ENCODE measurements around the gene ARMCX2. TPM values are rescaled to one million over a fixed set of nuclear protein-coding genes. Genes with fewer than 3 reads are reported as not detected.
A peak's percentile ranks its signal among the peaks of the same experiment; 100 is the strongest.

Gene ARMCX2
- polyA plus RNA-seq (2013, experiment 1 of 2) = 92.1 TPM
- 91.1 TPM for polyA plus RNA-seq (2013, experiment 2 of 2)

DNA sequence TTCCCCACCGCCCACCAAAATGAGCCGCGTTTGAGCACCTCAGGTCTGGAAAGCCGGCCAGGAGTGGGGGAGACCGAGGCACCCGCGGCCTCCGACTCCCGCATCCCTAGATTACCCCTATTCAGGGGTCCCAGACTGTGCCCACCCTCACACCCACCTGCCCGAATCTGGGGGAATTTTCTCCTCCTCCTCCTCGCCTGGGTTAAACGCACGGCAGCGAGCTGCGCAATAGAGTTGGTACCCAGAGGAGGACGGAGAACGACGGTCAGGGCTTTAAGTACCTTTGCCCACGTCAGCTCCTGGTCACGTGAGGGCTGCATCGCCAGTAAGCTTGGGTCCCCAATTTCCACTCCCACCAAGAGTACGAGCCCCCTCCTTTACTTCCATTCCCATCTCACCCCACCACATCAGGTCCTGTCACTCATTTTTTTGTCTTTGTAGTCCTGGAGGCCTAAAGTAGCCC is at the start of gene ARMCX2:
Gene ARMCX2, minus strand, starts transcription at position 250 of the 463 bp plus-strand sequence. CDS start 2,262 bp downstream, outside the sequence.
- no peak within 1 kb of the TSS for H2BK5ac ChIP-seq (ENCODE audit: low read length)
- H2AK5ac ChIP-seq (ENCODE audit: low read length) = no peak within 1 kb of the TSS
- H3K79me2 ChIP-seq (ENCODE audit: control insufficient read depth, insufficient read depth, low read length) = no peaks in the 10 kb centered on the region
- H3K9ac ChIP-seq (ENCODE audit: low read length) = peak within 1 kb of the TSS; percentile 88
- no peaks in the 10 kb centered on the region for H3K27me3 ChIP-seq (ENCODE audit: insufficient read depth, low read length, poor library complexity)
- H3K23ac ChIP-seq (ENCODE audit: low read length) = peak within 1 kb of the TSS; percentile 45
- H3K4me1 ChIP-seq (ENCODE audit: control insufficient read depth, low read depth, low read length) = no peaks in the 10 kb centered on the region
- peak within 1 kb of the TSS; percentile 88 for H3K56ac ChIP-seq (ENCODE audit: low read length)
- H4K5ac ChIP-seq (ENCODE audit: low read length) = no peak within 1 kb of the TSS
- WGBS (ENCODE audit: extremely low coverage, insufficient coverage, low lambda C conversion rate) = no CpG with 5 or more reads among the region's 22 CpGs
- peak within 1 kb of the TSS; percentile 87 for H3K4ac ChIP-seq (ENCODE audit: low read depth, low read length)
- no peak within 1 kb of the TSS for H2BK15ac ChIP-seq (replicated peaks; ENCODE audit: low read depth)
- no peak within 1 kb of the TSS for H2BK120ac ChIP-seq (ENCODE audit: low read depth, low read length)
- peak within 1 kb of the TSS; percentile 84 for H3K4me3 ChIP-seq (ENCODE audit: low read length)
- H3K79me1 ChIP-seq (ENCODE audit: low read length) = no peaks in the 10 kb centered on the region
- DNase-seq = peak; percentile 74
- no peak within 1 kb of the TSS for H4K8ac ChIP-seq (ENCODE audit: low read depth, low read length)
- peak within 1 kb of the TSS; percentile 76 for H3K18ac ChIP-seq (ENCODE audit: low read length)
- peak within 1 kb of the TSS; percentile 17 for H3K27ac ChIP-seq (ENCODE audit: low read depth, low read length)
- H3K4me2 ChIP-seq (ENCODE audit: low read length) = peak within 1 kb of the TSS; percentile 29
- no peaks in the 10 kb centered on the region for H3K36me3 ChIP-seq (ENCODE audit: control insufficient read depth, insufficient read depth, low read length)

GRCh38 chrX:101709384-101709783 is 49.7 kb upstream of the ARMCX2 start:
- H3K36me3 ChIP-seq (ENCODE audit: control insufficient read depth, insufficient read depth, low read length) = no peaks in the 10 kb centered on the region
- H2BK15ac ChIP-seq (replicated peaks; ENCODE audit: low read depth) = no peak overlapping the region
- H3K27me3 ChIP-seq (ENCODE audit: insufficient read depth, low read length, poor library complexity) = no peaks in the 10 kb centered on the region
- no peak overlapping the region for H3K4me2 ChIP-seq (ENCODE audit: low read length)
- H3K79me2 ChIP-seq (ENCODE audit: control insufficient read depth, insufficient read depth, low read length) = no peaks in the 10 kb centered on the region
- H3K4ac ChIP-seq (ENCODE audit: low read depth, low read length) = no peak overlapping the region
- no peak overlapping the region for H3K27ac ChIP-seq (ENCODE audit: low read depth, low read length)
- no peak overlapping the region for H3K56ac ChIP-seq (ENCODE audit: low read length)
- no peak overlapping the region for H3K4me3 ChIP-seq (ENCODE audit: low read length)
- no peak overlapping the region for H3K23ac ChIP-seq (ENCODE audit: low read length)
- H4K5ac ChIP-seq (ENCODE audit: low read length) = no peak overlapping the region
- no CpG with 5 or more reads among the region's 3 CpGs for WGBS (ENCODE audit: extremely low coverage, insufficient coverage, low lambda C conversion rate)
- H3K79me1 ChIP-seq (ENCODE audit: low read length) = no peaks in the 10 kb centered on the region
- no peak overlapping the region for H4K8ac ChIP-seq (ENCODE audit: low read depth, low read length)
- no peaks in the 10 kb centered on the region for H3K4me1 ChIP-seq (ENCODE audit: control insufficient read depth, low read depth, low read length)
- H3K18ac ChIP-seq (ENCODE audit: low read length) = no peak overlapping the region
- no peak overlapping the region for H3K9ac ChIP-seq (ENCODE audit: low read length)
- H2BK5ac ChIP-seq (ENCODE audit: low read length) = no peak overlapping the region
- DNase-seq = no peak
- no peak overlapping the region for H2BK120ac ChIP-seq (ENCODE audit: low read depth, low read length)
- H2AK5ac ChIP-seq (ENCODE audit: low read length) = no peak overlapping the region

DNA sequence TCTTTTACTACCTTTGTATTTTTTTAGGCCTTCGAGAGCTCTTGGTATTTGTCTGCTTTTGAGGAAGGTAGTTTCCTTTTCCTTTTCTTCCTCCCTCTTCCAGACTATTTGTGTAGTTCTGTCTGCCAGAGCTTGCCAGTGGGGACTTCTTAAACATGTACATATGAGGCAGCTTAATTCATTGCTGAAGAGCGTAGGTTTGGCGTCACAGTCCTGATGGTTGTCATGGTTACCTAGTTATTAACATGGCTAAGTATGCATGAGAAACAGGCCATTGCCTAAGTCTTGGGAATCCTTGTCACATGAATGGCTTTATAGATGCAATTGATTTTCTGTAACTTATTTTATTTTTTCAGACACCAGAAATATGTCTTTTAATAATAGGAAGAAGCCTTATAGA is 48.5 kb upstream of the ARMCX2 start:
- H3K4me3 ChIP-seq (ENCODE audit: low read length) = no peak overlapping the region
- no peak for DNase-seq
- H3K18ac ChIP-seq (ENCODE audit: low read length) = no peak overlapping the region
- no peak overlapping the region for H2BK120ac ChIP-seq (ENCODE audit: low read depth, low read length)
- no peak overlapping the region for H3K23ac ChIP-seq (ENCODE audit: low read length)
- no peaks in the 10 kb centered on the region for H3K36me3 ChIP-seq (ENCODE audit: control insufficient read depth, insufficient read depth, low read length)
- no peaks in the 10 kb centered on the region for H3K79me1 ChIP-seq (ENCODE audit: low read length)
- no peak overlapping the region for H4K5ac ChIP-seq (ENCODE audit: low read length)
- H3K79me2 ChIP-seq (ENCODE audit: control insufficient read depth, insufficient read depth, low read length) = no peaks in the 10 kb centered on the region
- no peak overlapping the region for H2BK5ac ChIP-seq (ENCODE audit: low read length)
- no peak overlapping the region for H3K4ac ChIP-seq (ENCODE audit: low read depth, low read length)
- no peak overlapping the region for H3K4me2 ChIP-seq (ENCODE audit: low read length)
- no peaks in the 10 kb centered on the region for H3K27me3 ChIP-seq (ENCODE audit: insufficient read depth, low read length, poor library complexity)
- no peaks in the 10 kb centered on the region for H3K4me1 ChIP-seq (ENCODE audit: control insufficient read depth, low read depth, low read length)
- no peak overlapping the region for H2AK5ac ChIP-seq (ENCODE audit: low read length)
- WGBS (ENCODE audit: extremely low coverage, insufficient coverage, low lambda C conversion rate) = no CpG with 5 or more reads among the region's 3 CpGs
- H3K27ac ChIP-seq (ENCODE audit: low read depth, low read length) = no peak overlapping the region
- no peak overlapping the region for H2BK15ac ChIP-seq (replicated peaks; ENCODE audit: low read depth)
- H4K8ac ChIP-seq (ENCODE audit: low read depth, low read length) = no peak overlapping the region
- no peak overlapping the region for H3K56ac ChIP-seq (ENCODE audit: low read length)
- H3K9ac ChIP-seq (ENCODE audit: low read length) = no peak overlapping the region

DNA sequence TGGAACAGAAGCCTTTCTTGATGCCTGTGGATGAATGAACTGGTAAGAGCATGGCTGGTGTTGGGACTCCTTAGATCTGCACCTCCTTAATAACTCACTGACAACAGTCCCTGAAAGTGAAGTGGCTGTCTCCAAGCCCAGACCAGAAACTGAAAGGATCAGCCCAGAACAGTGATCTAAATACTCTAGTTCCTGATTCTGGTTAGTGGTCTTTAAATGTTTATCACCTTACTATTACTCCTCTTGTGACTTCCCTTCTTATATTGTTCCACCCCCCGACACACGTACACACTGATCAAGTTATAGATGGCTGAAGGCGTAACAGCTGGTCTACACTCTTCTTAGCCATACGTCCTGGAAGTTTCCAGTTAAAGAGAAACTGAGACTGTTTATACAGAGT is 33.8 kb upstream of the ARMCX2 start:
- no peak overlapping the region for H3K23ac ChIP-seq (ENCODE audit: low read length)
- H2BK15ac ChIP-seq (replicated peaks; ENCODE audit: low read depth) = no peak overlapping the region
- H3K9ac ChIP-seq (ENCODE audit: low read length) = no peak overlapping the region
- no peak overlapping the region for H3K4me3 ChIP-seq (ENCODE audit: low read length)
- no peak overlapping the region for H3K18ac ChIP-seq (ENCODE audit: low read length)
- WGBS (ENCODE audit: extremely low coverage, insufficient coverage, low lambda C conversion rate) = no CpG with 5 or more reads among the region's 4 CpGs
- H3K79me2 ChIP-seq (ENCODE audit: control insufficient read depth, insufficient read depth, low read length) = no peaks in the 10 kb centered on the region
- H3K4me2 ChIP-seq (ENCODE audit: low read length) = no peak overlapping the region
- DNase-seq = no peak
- no peaks in the 10 kb centered on the region for H3K79me1 ChIP-seq (ENCODE audit: low read length)
- no peaks in the 10 kb centered on the region for H3K4me1 ChIP-seq (ENCODE audit: control insufficient read depth, low read depth, low read length)
- no peak overlapping the region for H3K4ac ChIP-seq (ENCODE audit: low read depth, low read length)
- no peak overlapping the region for H4K5ac ChIP-seq (ENCODE audit: low read length)
- no peak overlapping the region for H3K56ac ChIP-seq (ENCODE audit: low read length)
- H3K27me3 ChIP-seq (ENCODE audit: insufficient read depth, low read length, poor library complexity) = no peaks in the 10 kb centered on the region
- no peaks in the 10 kb centered on the region for H3K36me3 ChIP-seq (ENCODE audit: control insufficient read depth, insufficient read depth, low read length)
- no peak overlapping the region for H2AK5ac ChIP-seq (ENCODE audit: low read length)
- H2BK120ac ChIP-seq (ENCODE audit: low read depth, low read length) = no peak overlapping the region
- H4K8ac ChIP-seq (ENCODE audit: low read depth, low read length) = no peak overlapping the region
- H2BK5ac ChIP-seq (ENCODE audit: low read length) = no peak overlapping the region
- H3K27ac ChIP-seq (ENCODE audit: low read depth, low read length) = no peak overlapping the region

- Histone ChIP-seq H3K36me3 (ENCODE audit: control insufficient read depth, insufficient read depth, low read length) (no peaks in the 10 kb centered on the region), H2BK15ac (replicated peaks; ENCODE audit: low read depth) (no peak overlapping the region), H3K4me1 (ENCODE audit: control insufficient read depth, low read depth, low read length) (no peaks in the 10 kb centered on the region), H3K4ac (ENCODE audit: low read depth, low read length) (no peak overlapping the region), H3K9ac (ENCODE audit: low read length) (no peak overlapping the region), H2BK5ac (ENCODE audit: low read length) (no peak overlapping the region), H3K56ac (ENCODE audit: low read length) (no peak overlapping the region), H3K4me2 (ENCODE audit: low read length) (no peak overlapping the region), H4K5ac (ENCODE audit: low read length) (no peak overlapping the region), H2BK120ac (ENCODE audit: low read depth, low read length) (no peak overlapping the region), H3K27ac (ENCODE audit: low read depth, low read length) (no peak overlapping the region), H3K79me2 (ENCODE audit: control insufficient read depth, insufficient read depth, low read length) (no peaks in the 10 kb centered on the region), H2AK5ac (ENCODE audit: low read length) (no peak overlapping the region), H3K4me3 (ENCODE audit: low read length) (no peak overlapping the region), H3K79me1 (ENCODE audit: low read length) (no peaks in the 10 kb centered on the region), H3K18ac (ENCODE audit: low read length) (no peak overlapping the region), H3K27me3 (ENCODE audit: insufficient read depth, low read length, poor library complexity) (no peaks in the 10 kb centered on the region), H4K8ac (ENCODE audit: low read depth, low read length) (no peak overlapping the region), H3K23ac (ENCODE audit: low read length) (no peak overlapping the region)
- WGBS (ENCODE audit: extremely low coverage, insufficient coverage, low lambda C conversion rate) = no CpG with 5 or more reads among the region's 1 CpG
- no peak for DNase-seq
These were observed 32.2 kb upstream of the ARMCX2 start for GRCh38 chrX:101691835-101692234.

DNA sequence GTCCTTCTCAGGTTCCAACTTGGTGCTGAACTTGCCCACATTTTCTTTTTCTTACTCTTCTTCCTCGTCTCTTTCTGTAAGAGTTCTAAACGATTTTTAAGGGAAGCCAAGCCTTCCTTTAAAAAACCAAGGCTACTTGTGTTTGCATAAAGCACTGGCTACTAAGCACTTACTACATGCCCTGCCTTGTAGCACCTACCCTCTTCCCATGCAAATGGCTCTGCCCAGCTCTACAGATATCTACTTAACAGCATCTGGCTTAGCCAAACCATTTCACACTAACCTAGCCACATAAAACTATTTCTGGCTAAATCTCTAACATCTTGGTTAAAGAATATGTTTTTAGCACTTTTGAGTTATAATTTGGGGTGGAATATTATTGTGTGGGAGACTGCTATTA is 26.9 kb upstream of the ARMCX2 start:
- no CpG with 5 or more reads among the region's 2 CpGs for WGBS (ENCODE audit: extremely low coverage, insufficient coverage, low lambda C conversion rate)
- H2BK120ac ChIP-seq (ENCODE audit: low read depth, low read length) = no peak overlapping the region
- H3K27me3 ChIP-seq (ENCODE audit: insufficient read depth, low read length, poor library complexity) = no peaks in the 10 kb centered on the region
- H3K27ac ChIP-seq (ENCODE audit: low read depth, low read length) = no peak overlapping the region
- H3K36me3 ChIP-seq (ENCODE audit: control insufficient read depth, insufficient read depth, low read length) = no peaks in the 10 kb centered on the region
- H3K4me2 ChIP-seq (ENCODE audit: low read length) = no peak overlapping the region
- no peak overlapping the region for H3K18ac ChIP-seq (ENCODE audit: low read length)
- no peak overlapping the region for H3K56ac ChIP-seq (ENCODE audit: low read length)
- H3K79me2 ChIP-seq (ENCODE audit: control insufficient read depth, insufficient read depth, low read length) = no peaks in the 10 kb centered on the region
- H3K9ac ChIP-seq (ENCODE audit: low read length) = no peak overlapping the region
- H2BK15ac ChIP-seq (replicated peaks; ENCODE audit: low read depth) = no peak overlapping the region
- H3K4me3 ChIP-seq (ENCODE audit: low read length) = no peak overlapping the region
- H4K5ac ChIP-seq (ENCODE audit: low read length) = no peak overlapping the region
- H3K4ac ChIP-seq (ENCODE audit: low read depth, low read length) = no peak overlapping the region
- no peak overlapping the region for H4K8ac ChIP-seq (ENCODE audit: low read depth, low read length)
- no peaks in the 10 kb centered on the region for H3K79me1 ChIP-seq (ENCODE audit: low read length)
- no peak overlapping the region for H3K23ac ChIP-seq (ENCODE audit: low read length)
- H2AK5ac ChIP-seq (ENCODE audit: low read length) = no peak overlapping the region
- H2BK5ac ChIP-seq (ENCODE audit: low read length) = no peak overlapping the region
- DNase-seq = peak; percentile 37
- no peaks in the 10 kb centered on the region for H3K4me1 ChIP-seq (ENCODE audit: control insufficient read depth, low read depth, low read length)

All from mesendoderm (in vitro differentiated cells).